Measurements from ENCODE around the gene SP3.

The SP3 gene

DNA sequence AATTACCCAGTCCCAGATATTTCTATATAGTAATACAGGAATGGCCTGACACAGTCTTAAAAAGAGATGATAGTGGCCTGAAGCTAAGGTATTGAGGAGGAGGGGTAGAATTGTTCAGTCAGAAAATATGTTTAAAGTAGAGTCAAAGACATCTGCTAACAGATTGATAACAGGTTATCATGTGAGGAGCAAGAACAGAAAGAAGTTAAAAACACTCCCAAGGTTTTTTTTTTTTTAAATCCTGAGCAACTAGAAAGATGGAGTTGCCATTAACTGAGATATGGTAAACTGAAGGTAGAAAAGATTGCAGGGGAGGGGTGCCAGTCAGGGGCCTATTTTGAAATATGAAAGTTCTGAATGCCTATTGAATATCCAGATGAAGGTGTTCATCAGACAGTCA lies 43.1 kb downstream of the SP3 start:
- in situ Hi-C loops (cut with MboI; ENCODE audit: low sequenced_read_pairs, unreplicated experiment) = no loop called here
- TF ChIP-seq, protein P1, sequence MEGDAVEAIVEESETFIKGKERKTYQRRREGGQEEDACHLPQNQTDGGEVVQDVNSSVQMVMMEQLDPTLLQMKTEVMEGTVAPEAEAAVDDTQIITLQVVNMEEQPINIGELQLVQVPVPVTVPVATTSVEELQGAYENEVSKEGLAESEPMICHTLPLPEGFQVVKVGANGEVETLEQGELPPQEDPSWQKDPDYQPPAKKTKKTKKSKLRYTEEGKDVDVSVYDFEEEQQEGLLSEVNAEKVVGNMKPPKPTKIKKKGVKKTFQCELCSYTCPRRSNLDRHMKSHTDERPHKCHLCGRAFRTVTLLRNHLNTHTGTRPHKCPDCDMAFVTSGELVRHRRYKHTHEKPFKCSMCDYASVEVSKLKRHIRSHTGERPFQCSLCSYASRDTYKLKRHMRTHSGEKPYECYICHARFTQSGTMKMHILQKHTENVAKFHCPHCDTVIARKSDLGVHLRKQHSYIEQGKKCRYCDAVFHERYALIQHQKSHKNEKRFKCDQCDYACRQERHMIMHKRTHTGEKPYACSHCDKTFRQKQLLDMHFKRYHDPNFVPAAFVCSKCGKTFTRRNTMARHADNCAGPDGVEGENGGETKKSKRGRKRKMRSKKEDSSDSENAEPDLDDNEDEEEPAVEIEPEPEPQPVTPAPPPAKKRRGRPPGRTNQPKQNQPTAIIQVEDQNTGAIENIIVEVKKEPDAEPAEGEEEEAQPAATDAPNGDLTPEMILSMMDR (IDR thresholded peaks at IDR 0.05; ENCODE audit: borderline replicate concordance, control extremely low read depth, extremely low read depth, insufficient read depth, missing control alignments) = no peak
- no peak for DNase-seq (ENCODE audit: low spot score)

DNA sequence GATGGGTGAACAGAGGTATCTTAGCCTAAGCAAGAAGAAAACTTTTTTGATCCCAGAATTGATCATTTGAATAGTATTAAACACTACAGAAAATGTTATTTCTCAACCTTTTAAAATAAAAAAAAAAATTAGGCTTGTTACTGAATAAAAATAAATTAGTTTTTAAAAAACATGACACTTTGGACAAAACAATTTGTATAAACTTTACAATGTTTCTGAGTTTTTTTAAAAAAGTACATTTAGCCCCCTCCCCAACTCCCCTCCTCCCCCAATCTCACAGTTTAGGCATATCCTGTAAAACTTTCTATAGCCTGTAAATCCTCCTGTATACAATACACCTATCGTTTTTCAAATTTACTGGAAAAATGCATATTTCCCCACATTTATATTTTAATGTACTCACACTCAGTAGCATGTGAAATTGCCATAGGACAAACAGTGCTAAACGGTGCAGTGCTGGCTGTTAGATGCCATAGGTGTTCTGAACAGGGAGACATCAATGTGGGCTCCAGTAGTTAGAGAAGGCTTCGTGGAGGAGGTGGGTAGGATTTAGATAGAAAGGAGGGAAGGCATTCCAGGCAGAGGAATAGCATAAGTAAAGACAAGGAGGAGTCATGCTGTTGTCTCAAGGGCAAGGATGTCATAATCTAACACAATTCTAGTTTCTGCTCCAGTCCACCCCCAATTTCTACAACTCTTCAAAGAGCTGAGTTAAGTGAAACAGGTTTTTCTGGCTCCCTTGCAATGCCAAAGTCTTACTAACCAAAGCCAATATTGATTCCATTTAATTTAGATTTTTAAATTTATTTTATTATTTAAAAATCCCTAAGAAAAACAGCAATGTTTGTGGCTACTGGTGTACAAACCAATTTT lies 50.9 kb downstream of the SP3 start:
- TF ChIP-seq, protein P1 (IDR thresholded peaks at IDR 0.05; ENCODE audit: borderline replicate concordance, control extremely low read depth, extremely low read depth, insufficient read depth, missing control alignments) = no peak
- no peak for DNase-seq (ENCODE audit: low spot score)
- in situ Hi-C loops (cut with MboI; ENCODE audit: low sequenced_read_pairs, unreplicated experiment) = no loop called here

DNA sequence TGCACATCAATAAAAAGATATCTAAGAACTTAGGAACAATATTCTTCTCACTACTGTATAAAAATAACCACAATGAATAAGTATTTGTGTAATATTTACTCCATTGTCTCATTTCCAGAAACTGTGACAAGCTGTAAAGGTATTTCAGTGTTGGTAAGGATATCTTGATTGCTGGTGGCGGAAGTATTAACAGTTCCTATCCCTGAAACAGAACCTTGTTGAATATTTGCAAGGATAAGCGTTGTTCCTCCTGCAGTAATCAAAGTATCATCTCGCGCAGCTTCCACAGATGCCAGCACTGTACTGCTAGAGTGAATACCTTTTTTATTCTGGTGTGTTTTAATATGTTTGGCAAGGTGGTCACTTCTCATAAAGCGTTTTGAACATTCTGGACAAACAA lies 55.3 kb downstream of the SP3 start:
- TF ChIP-seq, protein P1 (IDR thresholded peaks at IDR 0.05; ENCODE audit: borderline replicate concordance, control extremely low read depth, extremely low read depth, insufficient read depth, missing control alignments) = no peak
- in situ Hi-C loops (cut with MboI; ENCODE audit: low sequenced_read_pairs, unreplicated experiment) = no loop called here
- DNase-seq (ENCODE audit: low spot score) = no peak

DNA sequence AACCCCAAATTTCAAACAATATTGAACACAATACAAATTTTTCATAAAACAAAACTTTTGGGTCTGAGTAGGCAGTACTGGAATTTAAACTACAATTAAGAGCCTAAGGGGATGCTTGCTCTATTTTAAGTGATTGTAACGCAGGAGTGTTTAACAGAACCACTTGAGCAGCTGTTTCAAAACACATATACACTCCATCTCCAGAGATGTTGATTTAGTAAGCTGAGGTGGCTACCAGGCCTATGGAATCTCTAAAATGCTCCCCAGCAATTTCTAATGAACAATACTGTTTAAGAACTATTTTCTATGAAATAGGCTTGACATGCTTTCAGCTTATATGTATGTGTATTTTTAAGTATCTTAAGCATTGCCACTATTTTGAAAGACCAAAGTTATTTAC lies 58.5 kb downstream of the SP3 start:
- in situ Hi-C loops (cut with MboI; ENCODE audit: low sequenced_read_pairs, unreplicated experiment) = no loop called here
- TF ChIP-seq, protein P1 (IDR thresholded peaks at IDR 0.05; ENCODE audit: borderline replicate concordance, control extremely low read depth, extremely low read depth, insufficient read depth, missing control alignments) = no peak
- DNase-seq (ENCODE audit: low spot score) = no peak

DNA sequence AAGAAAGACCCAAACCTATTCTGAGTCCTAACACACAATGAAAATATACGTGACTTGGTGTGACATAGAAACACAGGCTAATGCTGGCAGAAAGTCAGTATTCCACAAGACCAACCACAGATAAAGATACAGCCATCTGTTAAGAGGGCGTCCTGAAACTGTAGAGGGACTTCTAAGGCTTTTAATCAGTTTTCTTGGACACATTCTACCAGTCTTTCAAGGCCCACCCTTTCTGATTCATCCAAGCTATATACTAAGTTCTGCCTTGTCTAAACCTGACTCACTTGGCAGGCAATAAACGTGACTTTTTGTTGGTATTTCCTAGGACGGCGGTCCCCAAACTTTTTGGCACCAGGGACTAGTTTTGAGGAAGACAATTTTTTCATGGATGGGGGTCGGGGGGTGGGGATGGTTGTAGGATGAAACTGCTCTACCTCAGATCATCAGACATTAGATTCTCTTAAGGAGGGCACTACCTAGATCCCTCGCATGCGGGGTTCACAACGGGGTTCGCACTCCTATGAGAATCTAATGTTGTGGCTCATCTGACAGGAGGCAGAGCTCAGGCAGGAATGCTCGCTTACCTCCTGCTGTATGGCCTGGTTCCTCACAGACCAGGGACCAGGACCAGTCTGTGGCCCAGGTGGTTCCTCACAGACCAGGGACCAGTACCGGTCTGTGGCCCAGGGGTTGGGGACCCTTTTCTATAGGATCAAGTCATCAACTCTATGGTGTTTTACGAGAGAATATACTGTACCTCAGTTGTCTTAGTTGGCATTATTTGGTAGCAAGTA lies 61.4 kb downstream of the SP3 start:
- no peak for DNase-seq (ENCODE audit: low spot score)

DNA sequence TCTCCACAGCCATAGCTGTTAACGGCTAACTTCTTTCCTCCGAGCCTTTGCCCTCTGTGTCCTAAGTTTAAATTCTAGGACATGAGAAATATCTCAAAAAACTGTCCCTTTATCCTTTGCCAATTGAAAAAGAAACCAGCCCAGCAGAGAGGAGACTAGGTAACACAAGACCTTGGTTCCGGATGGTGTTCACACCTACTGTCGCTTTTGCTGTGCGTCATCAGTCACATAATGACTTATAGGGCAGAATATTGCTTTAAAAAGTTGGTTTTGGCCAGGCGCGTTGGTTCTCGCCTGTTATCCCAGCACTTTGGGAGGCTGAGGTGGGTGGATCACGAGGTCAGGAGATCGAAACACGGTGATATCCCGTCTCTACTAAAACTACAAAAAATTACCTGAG lies 66.2 kb downstream of the SP3 start:
- DNase-seq (ENCODE audit: low spot score) = no peak
- TF ChIP-seq, protein P1 (IDR thresholded peaks at IDR 0.05; ENCODE audit: borderline replicate concordance, control extremely low read depth, extremely low read depth, insufficient read depth, missing control alignments) = no peak
- in situ Hi-C loops (cut with MboI; ENCODE audit: low sequenced_read_pairs, unreplicated experiment) = no loop called here

More for the DNA sequence above, 61.4 kb downstream of the SP3 start:
- in situ Hi-C loops (cut with MboI; ENCODE audit: low sequenced_read_pairs, unreplicated experiment) = no loop called here
- TF ChIP-seq, protein P1 (IDR thresholded peaks at IDR 0.05; ENCODE audit: borderline replicate concordance, control extremely low read depth, extremely low read depth, insufficient read depth, missing control alignments) = no peak
